H1 (cell line): ENCODE data around the gene RADIL. TPM values are rescaled to one million over a fixed set of nuclear protein-coding genes. Genes with fewer than 3 reads are reported as not detected.

ENCODE experiments used
- BCL11A ChIP-seq, 2 experiments: IDR thresholded peaks; one replicate each; pipeline ENCODE4 v1.6.1; 2011; ENCODE audit warnings: low read depth in 2 of 2, low read length in 2 of 2, mild to moderate bottlenecking in 2 of 2
- RFX5 ChIP-seq: IDR thresholded peaks from 2 replicates; pipeline ENCODE4 v1.6.1; 2011; ENCODE audit warnings: low read depth, low read length, improper control_type of control experiment, borderline replicate concordance
- SP1 ChIP-seq: IDR thresholded peaks from 2 replicates; pipeline ENCODE4 v1.6.1; 2011; ENCODE audit warnings: low read depth, low read length
- TBP ChIP-seq: IDR thresholded peaks from 2 replicates; pipeline ENCODE4 v1.6.1; 2011; ENCODE audit warnings: low read depth, low read length, improper control_type of control experiment
- ZNF274 ChIP-seq: IDR thresholded peaks from 2 replicates; pipeline ENCODE4 v1.7.0; 2012; ENCODE audit warnings: low read length, borderline replicate concordance; ENCODE audit errors: extremely low read depth
- polyA plus RNA-seq, 7 experiments: library from polyadenylated mRNA; depleted of rRNA in 3 of 7; stranded (reverse) in 5 of 7; unstranded in 2 of 7; fragments of >200 nt in 5 of 7; fragments of 200-250 nt in 2 of 7; gene quantifications; 1 replicate in 5 of 7; 2 replicates in 1 of 7; 4 replicates in 1 of 7; pipeline versions ENCODE4 v1.2.1 to v1.2.3, GENCODE V29; 2011 to 2013; ENCODE audit warnings: missing spikeins in 2 of 7, mixed read lengths in 2 of 7
- total RNA-seq: library from RNA; stranded (reverse); fragmentation: NEBNext Ultra II Directional; extraction: Animal tissue kit (Norgen Biotek cat#: 25700); gene quantifications from 2 replicates; pipeline ENCODE4 v1.2.1, GENCODE V29; 2021
- TF ChIP-seq, protein P1 (sequence below): IDR thresholded peaks from 2 replicates; pipeline ENCODE4 v1.6.1; 2011; ENCODE audit warnings: low read depth, mild to moderate bottlenecking, low read length; ENCODE audit not compliant: insufficient read depth

The RADIL gene
- total and polyA plus RNA-seq, 2 of the 8 experiments (the other 6 are each of a cell fraction or from before 2014, with no cell fraction given): 5.0 to 5.4 TPM

DNA sequence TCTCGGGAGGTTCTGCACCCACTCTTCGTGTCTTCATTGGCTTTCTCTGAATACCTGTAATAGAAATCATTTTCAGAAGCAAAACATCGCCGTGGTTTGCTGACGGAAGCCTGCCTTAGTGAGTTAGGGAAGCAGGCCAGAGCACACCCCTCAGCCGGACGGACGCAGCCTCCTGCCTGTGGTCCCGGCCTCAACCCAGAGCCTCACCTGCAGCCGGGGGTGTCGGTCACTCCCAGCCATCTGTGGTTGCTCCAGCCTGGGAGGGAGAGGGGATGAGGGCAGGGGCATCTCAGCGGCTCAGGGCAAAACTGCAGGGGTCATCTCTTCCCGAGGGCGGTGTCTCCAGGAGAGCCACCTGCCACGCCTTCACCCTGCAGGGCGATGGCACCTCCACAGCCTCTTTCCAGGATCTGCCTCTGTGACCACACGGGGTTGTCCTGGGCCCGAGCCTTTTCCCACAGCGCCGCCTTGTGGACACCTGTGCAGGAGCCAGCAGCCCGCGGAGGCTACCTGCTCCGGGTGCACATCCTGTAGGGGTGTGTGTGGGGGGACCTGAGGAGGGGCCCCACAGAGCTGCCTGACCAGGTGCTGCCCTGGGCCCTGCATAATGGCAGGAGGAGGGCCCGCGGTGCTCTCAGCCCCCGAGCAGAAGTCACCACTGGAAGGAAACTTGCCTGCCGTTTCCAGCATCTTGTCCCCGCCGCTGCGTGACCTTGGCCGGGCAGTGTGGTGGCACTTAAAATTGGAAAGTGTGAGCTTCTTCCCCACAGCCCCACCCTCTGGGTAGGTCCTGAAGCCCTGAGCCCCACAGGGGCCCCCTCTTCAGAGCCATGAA lies 129.7 kb downstream of the RADIL start (continued):
- TF ChIP-seq RFX5 (no peak), SP1 (no peak), BCL11A (IDR thresholded peaks at IDR 0.05; ENCODE audit: low read depth in 2 of 2, low read length in 2 of 2) (no peak), ZNF274 (no peak), TBP (peak; percentile 23; the same call in 1 of the 2 replicates)
- TF ChIP-seq, protein P1, sequence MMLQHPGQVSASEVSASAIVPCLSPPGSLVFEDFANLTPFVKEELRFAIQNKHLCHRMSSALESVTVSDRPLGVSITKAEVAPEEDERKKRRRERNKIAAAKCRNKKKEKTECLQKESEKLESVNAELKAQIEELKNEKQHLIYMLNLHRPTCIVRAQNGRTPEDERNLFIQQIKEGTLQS: no peak
